GM18520 (cell line): Measurements from ENCODE around the gene NNAT.

Experiments used
- ATAC-seq: cut with Tn5 transposase; IDR thresholded peaks from one replicate; pipeline ENCODE4 v1.9.1; 2021; ENCODE audit not compliant: unreplicated experiment

The NNAT gene

GRCh38 chr20:37501940-37502339 is 19.1 kb upstream of the NNAT start:
- ATAC-seq, result no peak

- no peak for ATAC-seq
Observed at GRCh38 chr20:37502654-37503053, 18.4 kb upstream of the NNAT start.

- no peak for ATAC-seq
Observed at GRCh38 chr20:37503256-37503927, 17.7 kb upstream of the NNAT start.

GRCh38 chr20:37504404-37505096 is 16.5 kb upstream of the NNAT start:
- no peak for ATAC-seq

- ATAC-seq, result no peak
Observed at GRCh38 chr20:37505263-37506151, 15.5 kb upstream of the NNAT start.

- ATAC-seq, result no peak
Observed at GRCh38 chr20:37506152-37506725, 14.8 kb upstream of the NNAT start.

- no peak for ATAC-seq
Observed at GRCh38 chr20:37510226-37510625, 10.8 kb upstream of the NNAT start.

- ATAC-seq, result no peak
Observed at GRCh38 chr20:37511610-37512275, 9.3 kb upstream of the NNAT start.

GRCh38 chr20:37513779-37514359 is 7.2 kb upstream of the NNAT start:
- ATAC-seq, result no peak

GRCh38 chr20:37515876-37516275 is 5.2 kb upstream of the NNAT start:
- no peak for ATAC-seq

GRCh38 chr20:37516811-37517750 is 4.0 kb upstream of the NNAT start:
- ATAC-seq, result no peak

- ATAC-seq, result no peak
Observed at GRCh38 chr20:37518059-37518458, 3.0 kb upstream of the NNAT start.

- no peak for ATAC-seq
Observed at GRCh38 chr20:37518606-37519507, 2.2 kb upstream of the NNAT start.

- ATAC-seq, result no peak
Observed at GRCh38 chr20:37519508-37520418, 1.3 kb upstream of the NNAT start.

- no peak for ATAC-seq
Observed at GRCh38 chr20:37520419-37520955, 563 bp upstream of the NNAT start.

- no peak for ATAC-seq
Observed at GRCh38 chr20:37522260-37523011, 1.4 kb downstream of the NNAT start.
